Ascending aorta (tissue), 2 donors: Measurements from ENCODE around the gene SRD5A1. TPM values are rescaled to one million over a fixed set of nuclear protein-coding genes. Genes with fewer than 3 reads are reported as not detected.

Experiments
- DNase-seq, 2 donors: peaks; one replicate each; pipeline ENCODE4 v3.0.0-alpha.2; 2019; ENCODE audit warnings: low spot score in 2 of 2
- H3K27ac ChIP-seq, 2 donors: fragments of 200-600 bp; sonication (generic); one replicate each; pipeline ENCODE4 v1.5.1; 2016 to 2017; ENCODE audit warnings: mild to moderate bottlenecking in 1 of 2
- H3K27me3 ChIP-seq: fragments of 200-600 bp; sonication (generic); one replicate; pipeline ENCODE4 v1.5.1; 2017
- H3K36me3 ChIP-seq, 2 donors: fragments of 200-600 bp; sonication (generic); one replicate each; pipeline ENCODE4 v1.5.1; 2016
- H3K4me1 ChIP-seq, 2 donors: fragments of 200-600 bp; sonication (generic); one replicate each; pipeline ENCODE4 v1.5.1; 2016 to 2017; ENCODE audit warnings: mild to moderate bottlenecking in 1 of 2
- H3K4me3 ChIP-seq, 2 donors: fragments of 200-600 bp; sonication (generic); one replicate each; pipeline ENCODE4 v1.5.1; 2016 to 2017; ENCODE audit warnings: mild to moderate bottlenecking in 1 of 2
- H3K9me3 ChIP-seq, 2 donors: fragments of 200-600 bp; sonication (generic); one replicate each; pipeline ENCODE4 v1.5.1; 2016
- intact Hi-C: fragments of 100-400 bp; cut with DNase I; formaldehyde crosslinking; loops from one replicate; pipeline ENCODE4 v1.15.1; 2023
- total RNA-seq: library from RNA; depleted of rRNA; stranded (reverse); fragments of >200 nt; gene quantifications from one replicate; pipeline ENCODE4 v1.1.0, GENCODE V29; 2016
- TF ChIP-seq, protein P1 (sequence below), 3 experiments: fragments of 200-600 bp in 2 of 3; fragments of 450-650 bp in 1 of 3; sonication (generic) in 2 of 3; IDR thresholded peaks; one replicate each; pipeline ENCODE4 v1.5.1; 2016 to 2019; ENCODE audit warnings: antibody characterized with exemption in 3 of 3, mild to moderate bottlenecking in 1 of 3, moderate library complexity in 1 of 3

The SRD5A1 gene
- total RNA-seq, 1 donor from 2014 or later: 186 TPM

DNA sequence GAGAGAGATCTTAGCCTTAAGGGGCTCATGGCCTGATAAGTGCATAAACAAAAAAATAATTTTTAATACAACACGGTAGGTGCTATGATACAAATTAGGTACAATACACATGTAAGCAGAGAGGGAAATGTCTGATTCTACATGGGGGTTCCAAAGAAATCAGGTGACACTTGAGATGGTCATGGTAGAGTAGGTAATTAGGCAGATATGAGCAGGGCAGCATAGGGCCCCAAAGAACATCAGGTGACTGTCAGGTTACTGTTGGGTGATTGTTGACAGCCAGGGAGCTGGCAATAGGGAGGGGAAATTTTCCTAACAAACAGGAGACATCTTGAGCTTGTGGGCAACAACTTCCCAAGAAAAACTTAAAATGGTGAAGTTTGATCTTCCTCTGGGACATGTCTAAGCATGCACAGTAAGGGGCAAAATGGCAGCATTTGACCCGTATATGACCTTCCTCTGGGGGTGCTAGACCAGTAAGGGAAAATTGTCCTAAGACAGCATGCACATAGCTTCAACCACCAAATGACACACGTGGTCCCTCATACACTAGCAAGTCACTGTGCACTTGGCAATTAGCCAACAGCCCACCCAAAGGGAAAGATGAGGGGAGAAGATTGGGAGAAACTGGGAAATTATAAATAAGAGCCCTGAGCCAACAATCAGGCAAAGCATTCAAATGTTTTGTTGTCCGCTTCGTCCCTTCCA, 42.7 kb downstream of the SRD5A1 start:
- H3K9me3 ChIP-seq: no peaks in the 10 kb centered on the region
- no peaks in the 10 kb centered on the region for H3K4me1 ChIP-seq
- intact Hi-C loops: loop anchor here (5.0 kb wide), 1 partner anchor 34 kb away; no protein-coding TSS in a partner anchor
- TF ChIP-seq, protein P1, sequence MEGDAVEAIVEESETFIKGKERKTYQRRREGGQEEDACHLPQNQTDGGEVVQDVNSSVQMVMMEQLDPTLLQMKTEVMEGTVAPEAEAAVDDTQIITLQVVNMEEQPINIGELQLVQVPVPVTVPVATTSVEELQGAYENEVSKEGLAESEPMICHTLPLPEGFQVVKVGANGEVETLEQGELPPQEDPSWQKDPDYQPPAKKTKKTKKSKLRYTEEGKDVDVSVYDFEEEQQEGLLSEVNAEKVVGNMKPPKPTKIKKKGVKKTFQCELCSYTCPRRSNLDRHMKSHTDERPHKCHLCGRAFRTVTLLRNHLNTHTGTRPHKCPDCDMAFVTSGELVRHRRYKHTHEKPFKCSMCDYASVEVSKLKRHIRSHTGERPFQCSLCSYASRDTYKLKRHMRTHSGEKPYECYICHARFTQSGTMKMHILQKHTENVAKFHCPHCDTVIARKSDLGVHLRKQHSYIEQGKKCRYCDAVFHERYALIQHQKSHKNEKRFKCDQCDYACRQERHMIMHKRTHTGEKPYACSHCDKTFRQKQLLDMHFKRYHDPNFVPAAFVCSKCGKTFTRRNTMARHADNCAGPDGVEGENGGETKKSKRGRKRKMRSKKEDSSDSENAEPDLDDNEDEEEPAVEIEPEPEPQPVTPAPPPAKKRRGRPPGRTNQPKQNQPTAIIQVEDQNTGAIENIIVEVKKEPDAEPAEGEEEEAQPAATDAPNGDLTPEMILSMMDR (IDR thresholded peaks at IDR 0.05): no peak
- DNase-seq: no peak
- H3K36me3 ChIP-seq: no peaks in the 10 kb centered on the region
- no peaks in the 10 kb centered on the region for H3K27me3 ChIP-seq
- no peak overlapping the region for H3K4me3 ChIP-seq
- H3K27ac ChIP-seq: no peak overlapping the region

DNA sequence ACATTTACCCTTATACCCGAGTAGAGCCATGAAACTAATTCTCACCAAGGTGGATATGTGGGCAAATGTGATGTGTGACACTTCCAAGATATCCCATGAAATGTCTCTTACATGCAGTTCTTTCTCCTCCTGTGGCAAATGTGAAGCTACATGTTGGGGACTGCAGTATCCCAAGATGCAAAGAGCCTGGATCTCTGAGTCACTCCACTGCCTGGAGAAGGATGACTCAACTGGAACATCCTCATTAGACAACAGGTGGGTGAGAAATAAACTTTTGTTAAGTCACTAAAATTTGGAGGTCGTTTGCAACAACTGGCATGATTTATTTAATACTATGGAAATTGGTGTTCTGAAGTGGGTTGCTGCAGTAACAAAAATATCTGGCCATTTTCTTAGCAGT, 43.5 kb downstream of the SRD5A1 start:
- TF ChIP-seq, protein P1 (IDR thresholded peaks at IDR 0.05): no peak
- intact Hi-C loops: loop anchor here (5.0 kb wide), 1 partner anchor 34 kb away; no protein-coding TSS in a partner anchor

DNA sequence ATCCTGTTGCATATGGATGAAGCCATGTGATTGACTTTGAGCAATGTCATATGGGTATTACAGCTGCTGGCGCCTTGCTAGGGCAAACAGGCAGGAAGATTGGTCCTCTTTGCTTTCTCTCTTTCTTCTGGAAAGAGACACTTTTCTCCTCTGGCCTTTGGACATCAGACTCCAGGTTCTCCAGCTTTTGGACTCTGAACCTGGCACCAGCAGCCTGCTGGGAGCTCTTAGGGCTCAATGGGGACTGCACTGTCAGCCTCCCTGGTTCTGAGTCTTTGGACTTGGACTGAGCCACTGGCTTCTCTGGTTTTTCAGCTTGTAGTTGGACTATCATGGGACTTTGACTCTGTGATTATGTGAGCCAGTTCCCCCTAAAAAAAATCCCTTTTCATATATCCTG, 45.1 kb downstream of the SRD5A1 start:
- no peak overlapping the region for H3K27ac ChIP-seq
- TF ChIP-seq, protein P1 (IDR thresholded peaks at IDR 0.05): no peak
- H3K4me1 ChIP-seq: no peaks in the 10 kb centered on the region
- H3K9me3 ChIP-seq: no peaks in the 10 kb centered on the region
- H3K4me3 ChIP-seq: no peak overlapping the region
- no peak for DNase-seq
- no peaks in the 10 kb centered on the region for H3K36me3 ChIP-seq
- intact Hi-C loops: loop anchor here (5.0 kb wide), 1 partner anchor 36 kb away; no protein-coding TSS in a partner anchor
- H3K27me3 ChIP-seq: no peaks in the 10 kb centered on the region

More for the DNA sequence above, 43.5 kb downstream of the SRD5A1 start:
- Histone ChIP-seq H3K9me3 (no peaks in the 10 kb centered on the region), H3K4me1 (no peaks in the 10 kb centered on the region), H3K27me3 (no peaks in the 10 kb centered on the region), H3K36me3 (no peaks in the 10 kb centered on the region), H3K27ac (no peak overlapping the region), H3K4me3 (no peak overlapping the region)
- no peak for DNase-seq

DNA sequence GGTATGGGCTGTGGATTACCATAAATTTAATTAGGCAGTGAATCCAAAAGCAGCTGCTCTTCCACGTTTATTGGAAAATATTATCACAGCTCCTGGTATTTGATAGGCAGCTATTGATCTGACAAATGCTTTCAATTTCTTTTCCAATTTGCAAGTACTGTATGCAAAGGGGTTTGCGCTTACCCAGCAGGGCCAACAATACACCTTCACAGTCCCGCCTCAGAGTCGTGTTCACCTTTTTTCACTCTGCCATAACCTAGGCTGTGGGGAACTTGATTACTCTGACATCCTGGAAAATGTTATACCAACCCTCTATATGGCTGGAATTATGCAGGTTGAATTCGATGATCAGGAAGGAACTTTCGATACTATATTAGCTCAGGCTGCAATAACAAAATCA, 47.7 kb downstream of the SRD5A1 start:
- H3K27me3 ChIP-seq: no peaks in the 10 kb centered on the region
- DNase-seq: no peak
- no peaks in the 10 kb centered on the region for H3K4me1 ChIP-seq
- H3K27ac ChIP-seq: no peak overlapping the region
- intact Hi-C loops: no loop called here
- H3K36me3 ChIP-seq: no peaks in the 10 kb centered on the region
- no peaks in the 10 kb centered on the region for H3K9me3 ChIP-seq
- no peak overlapping the region for H3K4me3 ChIP-seq
- TF ChIP-seq, protein P1 (IDR thresholded peaks at IDR 0.05): no peak

DNA sequence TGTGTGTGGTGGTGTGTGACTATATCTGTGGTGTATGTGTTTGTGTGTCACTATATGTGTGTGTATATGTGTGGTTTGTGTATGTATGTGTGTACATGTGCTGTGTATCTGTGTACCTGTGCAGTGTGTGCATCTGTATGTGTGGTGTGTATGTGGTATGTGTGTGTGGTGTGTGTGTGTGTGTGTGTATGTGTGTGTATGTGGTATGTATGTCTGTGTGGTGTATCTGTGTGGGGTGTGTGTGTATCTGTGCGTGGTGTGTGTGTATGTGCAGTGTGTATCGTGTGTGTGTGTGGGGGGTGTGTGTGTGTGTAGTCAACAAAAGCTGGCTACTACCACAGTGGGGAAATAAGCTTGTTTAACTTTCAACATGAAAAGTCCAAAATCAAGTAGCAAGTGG, 48.4 kb downstream of the SRD5A1 start:
- intact Hi-C loops: no loop called here
- H3K9me3 ChIP-seq: no peaks in the 10 kb centered on the region
- no peak overlapping the region for H3K27ac ChIP-seq
- H3K27me3 ChIP-seq: no peaks in the 10 kb centered on the region
- TF ChIP-seq, protein P1 (IDR thresholded peaks at IDR 0.05): no peak
- H3K36me3 ChIP-seq: no peaks in the 10 kb centered on the region
- no peak for DNase-seq
- no peak overlapping the region for H3K4me3 ChIP-seq
- H3K4me1 ChIP-seq: no peaks in the 10 kb centered on the region
